OCI-LY1 (cell line): ENCODE data around the gene STK36.

ENCODE experiments used
- H2AFZ ChIP-seq: fragments of 200-600 bp; sonication (generic), shearing (Covaris generic); 2 replicates; pipeline ENCODE4 v1.6.0; 2014; ENCODE audit warnings: antibody characterized with exemption, mild to moderate bottlenecking, low read length
- H3F3A ChIP-seq: fragments of 200-600 bp; sonication (generic), shearing (Covaris generic); 2 replicates; pipeline ENCODE4 v1.6.0; 2014; ENCODE audit warnings: mild to moderate bottlenecking, antibody characterized with exemption, low read length, moderate library complexity; ENCODE audit not compliant: insufficient read depth
- H3K27ac ChIP-seq: fragments of 200-600 bp; sonication (generic); 2 replicates; pipeline ENCODE4 v1.5.1; 2014; ENCODE audit warnings: low read length, mixed run types, mild to moderate bottlenecking, low read depth; ENCODE audit not compliant: poor library complexity, severe bottlenecking
- H3K27me3 ChIP-seq: fragments of 200-600 bp; sonication (generic); 2 replicates; pipeline ENCODE4 v1.6.0; 2014; ENCODE audit warnings: antibody characterized with exemption, mild to moderate bottlenecking, low read length, moderate library complexity; ENCODE audit not compliant: insufficient read depth
- H3K36me3 ChIP-seq: fragments of 200-600 bp; sonication (generic); 2 replicates; pipeline ENCODE4 v1.6.1; 2014; ENCODE audit warnings: mild to moderate bottlenecking, antibody characterized with exemption, low read length, moderate library complexity, mixed read lengths; ENCODE audit not compliant: insufficient read depth
- H3K4me1 ChIP-seq: fragments of 200-600 bp; sonication (generic); 2 replicates; pipeline ENCODE4 v1.5.1; 2014; ENCODE audit warnings: mild to moderate bottlenecking, low read length, moderate library complexity; ENCODE audit not compliant: insufficient read depth, severe bottlenecking
- H3K4me2 ChIP-seq: fragments of 200-600 bp; sonication (generic), shearing (Covaris generic); 2 replicates; pipeline ENCODE4 v1.6.1; 2014; ENCODE audit warnings: low read length
- H3K4me3 ChIP-seq: fragments of 200-600 bp; sonication (generic); 2 replicates; pipeline ENCODE4 v1.5.1; 2014; ENCODE audit warnings: low read length, low read depth, mild to moderate bottlenecking, mixed read lengths; ENCODE audit not compliant: poor library complexity, severe bottlenecking
- H3K79me2 ChIP-seq: fragments of 200-600 bp; shearing (Covaris generic); 2 replicates; pipeline ENCODE4 v1.6.1; 2016; ENCODE audit warnings: mixed run types, low read length, mixed read lengths; ENCODE audit not compliant: insufficient read depth
- H3K9ac ChIP-seq: fragments of 200-600 bp; sonication (generic), shearing (Covaris generic); 2 replicates; pipeline ENCODE4 v1.6.1; 2014; ENCODE audit warnings: mild to moderate bottlenecking, low read length, mixed read lengths
- H3K9me2 ChIP-seq: fragments of 200-600 bp; sonication (generic), shearing (Covaris generic); 2 replicates; pipeline ENCODE4 v1.6.1; 2014; ENCODE audit warnings: low read depth, mild to moderate bottlenecking, low read length, mixed read lengths
- H3K9me3 ChIP-seq: fragments of 200-600 bp; shearing (Covaris generic); 2 replicates; pipeline ENCODE4 v1.6.1; 2014; ENCODE audit warnings: low read length, mixed read lengths
- H4K20me1 ChIP-seq: fragments of 200-600 bp; sonication (generic), shearing (Covaris generic); 2 replicates; pipeline ENCODE4 v1.6.0; 2016; ENCODE audit warnings: mild to moderate bottlenecking, low read length; ENCODE audit not compliant: insufficient read depth
- CTCF ChIP-seq: fragments of 200-600 bp; sonication (generic), shearing (Covaris generic); IDR thresholded peaks from 2 replicates; pipeline ENCODE4 v1.5.1; 2017; ENCODE audit warnings: mild to moderate bottlenecking, antibody characterized with exemption, low read length, moderate library complexity, mixed read lengths
- EZH2 ChIP-seq: fragments of 200-600 bp; sonication (generic), shearing (Covaris generic); IDR thresholded peaks from 2 replicates; pipeline ENCODE4 v1.8.0; 2017; ENCODE audit warnings: borderline replicate concordance, mixed run types, mild to moderate bottlenecking, antibody characterized with exemption, low read length, moderate library complexity, mixed read lengths

The STK36 gene

GRCh38 chr2:218736531-218736930 lies 64.6 kb downstream of the STK36 start:
- peaks cover 70% of the 10 kb centered on the region for H3K36me3 ChIP-seq
- no peaks in the 10 kb centered on the region for H3K4me1 ChIP-seq

GRCh38 chr2:218743068-218743467 lies 71.2 kb downstream of the STK36 start:
- Histone ChIP-seq H3F3A (no peaks in the 10 kb centered on the region), H3K9me2 (no peaks in the 10 kb centered on the region), H3K27me3 (no peaks in the 10 kb centered on the region), H3K79me2 (no peaks in the 10 kb centered on the region), H3K4me2 (no peak overlapping the region), H3K4me3 (no peak overlapping the region), H3K9me3 (no peaks in the 10 kb centered on the region), H3K9ac (no peak overlapping the region), H4K20me1 (no peaks in the 10 kb centered on the region), H3K4me1 (no peaks in the 10 kb centered on the region), H3K27ac (no peak overlapping the region), H2AFZ (no peak overlapping the region), H3K36me3 (peaks cover 92% of the 10 kb centered on the region)
- TF ChIP-seq EZH2 (no peak), CTCF (no peak)

More at GRCh38 chr2:218736531-218736930, 64.6 kb downstream of the STK36 start:
- H3F3A ChIP-seq, result no peaks in the 10 kb centered on the region
- no peaks in the 10 kb centered on the region for H3K79me2 ChIP-seq
- H3K4me3 ChIP-seq, result no peak overlapping the region
- no peaks in the 10 kb centered on the region for H3K9me2 ChIP-seq
- H4K20me1 ChIP-seq, result no peaks in the 10 kb centered on the region
- no peaks in the 10 kb centered on the region for H3K27me3 ChIP-seq
- H3K9ac ChIP-seq, result no peak overlapping the region
- H3K4me2 ChIP-seq, result no peak overlapping the region
- H2AFZ ChIP-seq, result no peak overlapping the region
- H3K27ac ChIP-seq, result no peak overlapping the region
- TF ChIP-seq EZH2, result no peak
- no peak for TF ChIP-seq CTCF
- no peaks in the 10 kb centered on the region for H3K9me3 ChIP-seq

GRCh38 chr2:218744615-218745014 lies 72.7 kb downstream of the STK36 start:
- no peaks in the 10 kb centered on the region for H3K4me1 ChIP-seq
- no peak overlapping the region for H3K4me2 ChIP-seq
- no peak overlapping the region for H2AFZ ChIP-seq
- H3K27me3 ChIP-seq, result no peaks in the 10 kb centered on the region
- TF ChIP-seq CTCF, result no peak
- TF ChIP-seq EZH2, result no peak
- H3K9ac ChIP-seq, result no peak overlapping the region
- no peaks in the 10 kb centered on the region for H3F3A ChIP-seq
- H3K79me2 ChIP-seq, result no peaks in the 10 kb centered on the region
- no peaks in the 10 kb centered on the region for H3K9me3 ChIP-seq
- no peaks in the 10 kb centered on the region for H3K9me2 ChIP-seq
- no peaks in the 10 kb centered on the region for H4K20me1 ChIP-seq
- H3K27ac ChIP-seq, result no peak overlapping the region
- H3K4me3 ChIP-seq, result no peak overlapping the region
- peaks cover 92% of the 10 kb centered on the region for H3K36me3 ChIP-seq
